ENCODE data around the gene TMPRSS4. TPM values are rescaled to one million over a fixed set of nuclear protein-coding genes. Genes with fewer than 3 reads are reported as not detected.

The TMPRSS4 gene
- total RNA-seq, 4 donors from 2014 or later = not detected

DNA sequence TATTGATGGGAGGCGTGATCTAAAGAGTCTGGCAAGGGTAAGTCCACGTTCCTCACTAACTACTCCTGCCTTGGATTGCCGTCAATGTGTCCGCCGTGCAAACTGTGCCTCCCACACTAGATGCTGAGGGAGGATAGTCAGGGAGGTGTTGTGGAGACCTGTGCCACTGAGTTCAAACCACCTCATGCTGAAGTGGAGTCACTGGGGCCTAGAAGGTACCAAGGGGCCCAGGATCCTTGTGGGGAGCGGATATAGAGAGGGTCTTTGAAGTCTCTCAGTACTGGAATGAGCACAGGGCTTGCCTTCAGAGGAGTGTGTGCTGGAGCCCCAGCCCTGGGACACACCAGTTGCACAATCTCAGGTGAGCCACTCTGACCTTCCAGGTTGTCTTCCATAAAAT is 27.1 kb upstream of the TMPRSS4 start:
- Histone ChIP-seq H3K27me3 (no peaks in the 10 kb centered on the region), H3K27ac (no peak overlapping the region), H3K9me3 (no peaks in the 10 kb centered on the region), H3K36me3 (no peaks in the 10 kb centered on the region), H3K4me3 (no peak overlapping the region), H3K4me1 (peaks cover 0 to 4% (median 0%) of the 10 kb centered on the region in 4 donors)
- TF ChIP-seq POLR2A (IDR thresholded peaks at IDR 0.05) = no peak
- no peak for TF ChIP-seq EP300 (IDR thresholded peaks at IDR 0.05)
- DNase-seq (ENCODE audit: low spot score in 2 of 2) = no peak
- 93% methylated on average over 6 of the region's 6 CpGs for WGBS, 2 donors

DNA sequence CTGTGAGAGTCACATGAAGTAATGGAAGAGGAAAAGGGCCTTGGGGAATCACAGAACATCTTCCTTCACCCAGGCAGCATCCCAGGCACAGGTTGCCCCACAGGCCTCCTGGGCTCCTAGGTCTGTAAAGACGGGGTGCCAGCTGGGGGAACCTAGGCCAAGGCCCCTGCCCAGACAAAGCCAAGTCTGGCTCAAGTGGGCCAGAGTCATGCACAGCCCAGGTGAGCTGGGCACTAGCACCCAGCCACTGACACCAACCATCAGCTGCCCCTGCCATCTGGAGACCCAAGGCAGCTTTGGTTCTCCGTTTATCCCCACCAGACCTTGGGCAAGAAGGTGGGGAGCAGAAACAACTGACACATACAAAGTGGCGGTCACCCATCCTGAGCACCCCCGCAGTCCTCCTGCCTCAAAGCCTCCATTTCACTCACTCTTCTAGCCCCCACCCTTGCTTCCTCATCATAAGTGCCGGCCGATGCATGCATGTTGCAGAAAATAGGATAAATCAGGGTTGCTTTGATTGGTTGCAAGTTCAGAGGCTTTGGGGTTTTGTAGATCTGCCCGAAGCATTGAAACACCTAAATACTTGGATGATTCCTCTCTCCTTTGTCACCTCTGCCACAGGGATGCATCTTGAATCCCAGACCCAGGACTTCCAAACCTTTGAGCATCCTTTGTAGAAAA is 26.5 kb upstream of the TMPRSS4 start:
- WGBS, 2 donors = 88 to 89% methylated on average over 7 of the region's 7 CpGs
- no peak for DNase-seq (ENCODE audit: low spot score in 2 of 2)
- no peaks in the 10 kb centered on the region for H3K27me3 ChIP-seq
- H3K4me1 ChIP-seq = peaks cover 0 to 4% (median 0%) of the 10 kb centered on the region in 4 donors
- no peak overlapping the region for H3K27ac ChIP-seq
- H3K4me3 ChIP-seq = no peak overlapping the region
- H3K36me3 ChIP-seq = no peaks in the 10 kb centered on the region
- TF ChIP-seq, protein P1, sequence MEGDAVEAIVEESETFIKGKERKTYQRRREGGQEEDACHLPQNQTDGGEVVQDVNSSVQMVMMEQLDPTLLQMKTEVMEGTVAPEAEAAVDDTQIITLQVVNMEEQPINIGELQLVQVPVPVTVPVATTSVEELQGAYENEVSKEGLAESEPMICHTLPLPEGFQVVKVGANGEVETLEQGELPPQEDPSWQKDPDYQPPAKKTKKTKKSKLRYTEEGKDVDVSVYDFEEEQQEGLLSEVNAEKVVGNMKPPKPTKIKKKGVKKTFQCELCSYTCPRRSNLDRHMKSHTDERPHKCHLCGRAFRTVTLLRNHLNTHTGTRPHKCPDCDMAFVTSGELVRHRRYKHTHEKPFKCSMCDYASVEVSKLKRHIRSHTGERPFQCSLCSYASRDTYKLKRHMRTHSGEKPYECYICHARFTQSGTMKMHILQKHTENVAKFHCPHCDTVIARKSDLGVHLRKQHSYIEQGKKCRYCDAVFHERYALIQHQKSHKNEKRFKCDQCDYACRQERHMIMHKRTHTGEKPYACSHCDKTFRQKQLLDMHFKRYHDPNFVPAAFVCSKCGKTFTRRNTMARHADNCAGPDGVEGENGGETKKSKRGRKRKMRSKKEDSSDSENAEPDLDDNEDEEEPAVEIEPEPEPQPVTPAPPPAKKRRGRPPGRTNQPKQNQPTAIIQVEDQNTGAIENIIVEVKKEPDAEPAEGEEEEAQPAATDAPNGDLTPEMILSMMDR (IDR thresholded peaks at IDR 0.05) = no peak
- TF ChIP-seq POLR2A (IDR thresholded peaks at IDR 0.05) (no peak), EP300 (IDR thresholded peaks at IDR 0.05) (no peak)
- no peaks in the 10 kb centered on the region for H3K9me3 ChIP-seq

DNA sequence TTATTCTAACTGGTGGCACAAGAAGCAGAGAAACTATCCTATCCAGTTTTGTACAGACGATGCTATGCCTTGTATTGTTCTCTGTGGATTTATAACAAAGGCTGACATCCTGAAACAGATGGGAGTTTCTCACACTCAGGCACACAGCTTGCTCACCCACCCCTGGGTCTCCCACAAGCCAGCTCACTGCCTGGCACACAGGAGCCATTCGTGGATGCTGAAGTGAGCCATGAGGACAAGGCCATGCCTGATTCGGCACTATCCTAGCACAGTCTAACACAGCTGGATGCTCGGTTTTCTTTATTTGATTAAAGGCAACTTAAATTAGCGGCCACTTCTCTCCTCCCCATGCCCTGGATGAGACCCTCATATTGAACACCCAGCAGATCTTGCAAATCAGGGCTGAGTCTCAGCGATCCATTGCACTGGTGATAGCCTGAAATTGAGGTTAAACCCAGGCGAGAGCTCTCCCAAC is 25.7 kb upstream of the TMPRSS4 start:
- Histone ChIP-seq H3K36me3 (no peaks in the 10 kb centered on the region), H3K4me1 (peaks cover 0 to 4% (median 0%) of the 10 kb centered on the region in 4 donors), H3K27me3 (no peaks in the 10 kb centered on the region), H3K4me3 (no peak overlapping the region), H3K27ac (no peak overlapping the region), H3K9me3 (no peaks in the 10 kb centered on the region)
- 69 to 72% methylated on average over 7 of the region's 7 CpGs for WGBS, 2 donors
- TF ChIP-seq EP300 (IDR thresholded peaks at IDR 0.05) (no peak), POLR2A (IDR thresholded peaks at IDR 0.05) (no peak)
- TF ChIP-seq, protein P1 (IDR thresholded peaks at IDR 0.05) = no peak
- no peak for DNase-seq (ENCODE audit: low spot score in 2 of 2)

DNA sequence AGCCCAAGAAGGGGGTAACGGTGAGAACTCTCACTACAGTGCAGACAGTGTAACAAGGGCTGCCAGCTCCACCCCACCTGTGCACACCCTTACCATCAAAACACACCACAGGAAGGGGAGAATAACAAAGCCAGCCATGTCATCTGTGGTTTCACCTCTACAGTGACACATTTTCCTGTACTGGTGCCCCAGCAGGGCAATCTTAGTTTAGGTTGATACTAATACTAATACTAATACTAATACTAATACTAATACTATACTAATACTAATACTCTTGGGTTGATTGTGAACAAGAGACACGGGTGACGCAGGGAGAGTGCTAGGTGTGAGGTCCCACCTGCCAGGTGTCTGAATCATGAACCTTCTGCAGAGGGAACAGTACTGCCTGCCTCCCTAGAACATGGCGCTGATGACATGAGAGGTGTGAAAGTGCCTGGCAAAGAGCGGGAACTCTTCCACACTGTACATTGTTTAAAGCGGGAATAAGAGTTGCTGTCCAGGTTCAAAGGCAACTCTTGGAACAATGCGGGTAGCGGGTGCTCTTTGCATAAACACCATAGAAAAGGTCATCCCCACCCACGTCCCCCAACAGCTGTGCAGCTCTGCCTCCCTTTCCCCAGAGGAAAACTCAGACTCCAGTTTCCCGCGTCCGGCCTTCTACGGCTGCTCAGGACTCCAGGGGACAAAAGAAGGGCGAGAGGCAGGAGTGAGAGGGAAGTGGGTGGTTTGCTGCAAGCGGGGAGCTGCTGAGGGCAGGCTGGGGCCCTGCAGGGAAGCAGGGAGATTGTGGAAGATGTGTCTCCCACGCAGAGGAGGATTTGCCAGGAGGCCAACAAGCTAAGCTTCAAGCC is 25.0 kb upstream of the TMPRSS4 start:
- TF ChIP-seq EP300 (IDR thresholded peaks at IDR 0.05) (no peak), POLR2A (IDR thresholded peaks at IDR 0.05) (no peak)
- TF ChIP-seq, protein P1 (IDR thresholded peaks at IDR 0.05) = no peak
- Histone ChIP-seq H3K36me3 (no peaks in the 10 kb centered on the region), H3K9me3 (no peaks in the 10 kb centered on the region), H3K27ac (no peak overlapping the region), H3K4me3 (no peak overlapping the region), H3K4me1 (peaks cover 0 to 4% (median 0%) of the 10 kb centered on the region in 4 donors), H3K27me3 (no peaks in the 10 kb centered on the region)
- 61 to 66% methylated on average over 16 of the region's 16 CpGs for WGBS, 2 donors
- DNase-seq (ENCODE audit: low spot score in 2 of 2) = no peak

DNA sequence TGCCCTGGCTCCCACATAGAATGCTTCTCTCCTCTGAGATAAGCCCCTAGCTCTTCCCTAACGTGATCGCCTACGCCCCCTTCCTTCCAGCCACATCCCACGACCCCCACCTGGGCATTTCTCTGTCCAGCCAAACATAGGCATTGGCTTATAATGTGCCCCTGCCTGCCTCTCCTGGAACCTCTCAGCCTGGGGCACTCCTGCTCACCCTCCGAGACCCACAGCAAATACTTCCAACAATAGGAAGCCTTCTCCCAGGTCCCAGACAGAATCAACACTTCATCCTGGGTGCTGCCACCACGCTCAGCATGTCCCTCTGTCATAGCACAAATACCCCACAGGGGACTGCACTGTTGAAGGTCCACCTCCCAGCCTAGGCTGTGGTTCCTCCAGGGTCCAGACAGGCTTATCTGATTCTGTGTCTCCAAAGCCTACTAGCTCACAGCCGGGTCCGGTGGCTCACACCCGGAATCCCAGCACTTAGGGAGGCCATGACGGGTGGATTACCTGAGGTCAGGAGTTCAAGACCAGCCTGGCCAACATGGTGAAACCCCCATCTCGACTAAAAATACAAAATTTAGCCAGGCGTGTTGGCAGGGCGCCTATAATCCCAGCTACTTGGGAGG is 24.2 kb upstream of the TMPRSS4 start:
- Histone ChIP-seq H3K27me3 (no peaks in the 10 kb centered on the region), H3K4me3 (no peak overlapping the region), H3K36me3 (no peaks in the 10 kb centered on the region), H3K9me3 (no peaks in the 10 kb centered on the region), H3K27ac (no peak overlapping the region), H3K4me1 (peaks cover 0 to 4% (median 0%) of the 10 kb centered on the region in 4 donors)
- TF ChIP-seq EP300 (IDR thresholded peaks at IDR 0.05) = no peak
- no peak for TF ChIP-seq POLR2A (IDR thresholded peaks at IDR 0.05)
- TF ChIP-seq, protein P1 (IDR thresholded peaks at IDR 0.05) = no peak
- 68 to 79% methylated on average over 13 of the region's 13 CpGs for WGBS, 2 donors
- DNase-seq (ENCODE audit: low spot score in 2 of 2) = no peak
